Stimulated activated CD4-positive, alpha-beta T cell treated with anti-CD3 and anti-CD28 coated beads, Interleukin-1b, Interleukin-23, amount 100 ng/mL, for 48 hours (primary cell): Measurements from ENCODE around the gene TRAPPC14.

Experiments
- DNase-seq: peaks from one replicate; pipeline ENCODE4 v3.0.0-alpha.2; 2020

TRAPPC14 gene

DNA sequence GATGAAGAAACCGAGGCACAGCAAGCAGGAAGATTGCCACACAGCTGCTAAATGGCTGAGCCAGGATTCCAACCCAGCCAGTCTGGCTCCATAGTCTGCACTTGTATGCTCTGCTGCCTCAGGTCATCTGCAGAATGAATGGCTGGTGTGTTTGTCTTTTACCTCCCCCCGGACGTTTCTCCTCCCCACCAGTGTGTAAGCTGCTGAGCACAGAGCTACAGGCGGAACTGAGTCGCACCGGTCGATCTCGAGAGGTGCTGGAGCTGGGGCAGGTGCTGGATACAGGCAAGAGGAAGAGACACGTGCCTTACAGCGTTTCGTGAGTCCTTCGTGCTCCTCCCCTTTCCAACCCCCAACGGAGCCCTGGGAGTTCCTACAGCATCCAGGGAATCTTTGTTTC, 36.5 kb downstream of the TRAPPC14 start:
- DNase-seq: no peak

DNA sequence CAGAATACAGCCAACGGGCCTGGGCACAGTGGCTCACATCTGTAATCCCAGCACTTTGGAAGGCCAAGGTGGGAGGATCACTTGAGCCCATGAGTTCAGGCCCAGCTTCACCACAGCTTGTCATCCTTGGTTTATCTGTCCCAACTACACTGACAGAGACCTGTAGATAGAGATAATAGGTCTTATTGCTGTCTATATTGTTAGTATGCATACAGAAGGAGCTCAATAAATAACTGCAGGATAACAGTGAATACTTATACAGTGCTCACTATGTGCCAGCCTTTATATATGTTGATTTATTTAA, 37.8 kb downstream of the TRAPPC14 start:
- no peak for DNase-seq

DNA sequence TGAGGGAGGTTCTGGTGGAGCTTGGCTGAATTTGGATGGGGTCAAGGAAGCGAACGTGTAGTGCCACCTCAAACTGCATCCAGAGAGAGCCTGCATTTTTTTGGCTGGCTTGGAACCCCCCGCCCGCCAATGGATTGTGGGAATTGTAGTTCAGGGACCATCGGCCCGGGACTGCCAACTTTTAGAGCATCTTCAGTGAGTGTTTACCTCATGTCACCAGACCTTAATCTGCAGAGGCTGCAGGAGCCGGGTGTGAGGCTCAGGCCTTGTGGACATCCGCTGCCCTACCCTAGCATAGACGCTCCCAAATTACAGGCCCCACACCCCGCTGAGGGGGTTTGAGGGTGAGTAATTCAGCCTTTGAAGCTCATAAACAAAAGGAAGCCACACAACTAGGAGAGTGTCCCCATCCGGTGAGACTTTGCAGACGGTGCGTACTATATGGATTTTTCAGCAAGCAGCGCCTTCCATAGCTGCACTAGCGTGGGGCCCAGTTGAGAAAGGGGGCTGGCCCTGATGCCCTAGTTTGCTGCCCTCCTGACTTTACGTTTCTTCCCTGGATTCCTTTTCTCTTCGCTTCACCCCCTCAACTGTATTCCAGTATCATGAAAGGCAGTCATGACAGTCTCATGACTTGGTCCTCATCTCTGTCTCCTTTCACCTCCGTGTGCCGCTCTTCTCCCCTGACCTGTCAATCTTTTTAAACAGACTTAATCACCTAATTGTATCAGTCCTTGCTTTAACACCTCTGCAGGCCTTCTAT, 38.4 kb downstream of the TRAPPC14 start:
- DNase-seq: peak; percentile 75

DNA sequence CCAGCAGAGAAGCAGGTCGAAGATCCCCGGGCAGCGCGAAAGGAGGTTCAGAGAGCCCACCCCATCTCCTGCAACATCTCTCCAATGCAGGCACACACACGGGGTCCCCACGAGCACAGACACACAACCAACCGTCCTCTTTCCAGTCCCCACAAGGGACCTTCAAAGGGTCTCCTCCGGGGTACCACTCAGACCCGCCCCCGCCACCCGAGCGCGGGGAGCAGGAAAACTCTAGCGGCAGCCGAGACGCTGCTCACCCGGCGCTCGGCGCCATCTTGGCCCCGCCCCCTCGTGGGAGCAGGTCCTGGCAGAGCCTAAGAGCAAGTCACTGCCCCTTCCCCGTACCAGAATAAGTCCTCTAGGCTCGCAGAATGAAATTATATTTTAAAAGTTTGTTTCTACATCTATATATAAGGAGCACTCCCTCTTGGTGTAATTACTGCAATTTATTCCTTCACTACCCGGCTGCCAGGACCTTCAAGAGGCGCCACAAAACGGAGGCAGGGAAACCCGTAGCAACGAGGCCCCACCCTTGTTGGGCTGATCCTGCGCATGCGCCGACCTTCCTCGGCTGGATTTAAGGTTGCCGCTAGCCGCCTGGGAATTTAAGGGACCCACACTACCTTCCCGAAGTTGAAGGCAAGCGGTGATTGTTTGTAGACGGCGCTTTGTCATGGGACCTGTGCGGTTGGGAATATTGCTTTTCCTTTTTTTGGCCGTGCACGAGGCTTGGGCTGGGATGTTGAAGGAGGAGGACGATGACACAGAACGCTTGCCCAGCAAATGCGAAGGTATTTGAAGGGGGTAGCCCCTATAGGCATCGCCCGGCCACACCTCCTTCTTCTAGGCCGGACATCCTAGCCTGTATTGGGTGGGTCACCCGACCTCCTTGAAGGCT, 39.2 kb downstream of the TRAPPC14 start, which contains the start of the genes CNPY4 and TAF6:
Gene CNPY4, plus strand, starts transcription at position 563 of the 898 bp plus-strand sequence. Its CDS starts 111 bp downstream, at position 674.
Gene TAF6, minus strand, starts transcription at position 287 of the 898 bp plus-strand sequence. CDS start 5,149 bp downstream, outside the sequence.
- peak; percentile 95 for DNase-seq

DNA sequence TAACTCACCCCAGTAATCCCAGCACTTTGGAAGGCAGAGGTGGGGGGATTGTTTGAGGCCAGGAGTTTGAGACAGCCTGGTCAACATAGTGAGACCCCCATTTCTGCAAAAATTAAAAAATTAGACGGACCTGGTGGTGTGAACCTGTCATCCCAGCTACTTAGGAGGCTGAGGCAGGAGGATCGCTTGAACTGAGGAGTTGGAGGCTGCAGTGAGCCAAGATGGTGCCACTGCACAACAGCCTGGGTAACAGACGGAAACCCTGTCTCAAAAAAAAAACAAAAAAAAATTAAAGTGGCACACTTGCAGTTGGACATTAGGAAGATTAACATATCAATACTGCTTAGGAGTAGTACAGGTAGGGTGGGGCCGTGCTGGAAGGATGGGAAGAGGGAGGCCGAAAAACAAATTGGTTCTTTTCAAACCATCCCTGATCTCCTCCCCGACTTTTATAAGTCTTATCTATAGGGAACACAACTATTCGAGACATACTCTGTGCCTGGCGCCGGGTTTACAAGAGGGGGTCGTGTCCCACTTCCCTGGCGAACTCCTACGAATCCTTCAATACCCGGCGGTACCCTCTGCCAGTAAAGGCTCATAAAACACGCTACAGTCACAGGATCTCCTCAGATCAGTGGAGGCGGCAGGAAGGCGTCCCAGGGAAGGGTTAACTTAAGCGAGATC, 40.0 kb downstream of the TRAPPC14 start:
- DNase-seq: no peak

GRCh38 chr7:100115026-100115425, 43.5 kb downstream of the TRAPPC14 start:
- DNase-seq: no peak

GRCh38 chr7:100111914-100112313, 46.6 kb downstream of the TRAPPC14 start:
- DNase-seq: no peak

DNA sequence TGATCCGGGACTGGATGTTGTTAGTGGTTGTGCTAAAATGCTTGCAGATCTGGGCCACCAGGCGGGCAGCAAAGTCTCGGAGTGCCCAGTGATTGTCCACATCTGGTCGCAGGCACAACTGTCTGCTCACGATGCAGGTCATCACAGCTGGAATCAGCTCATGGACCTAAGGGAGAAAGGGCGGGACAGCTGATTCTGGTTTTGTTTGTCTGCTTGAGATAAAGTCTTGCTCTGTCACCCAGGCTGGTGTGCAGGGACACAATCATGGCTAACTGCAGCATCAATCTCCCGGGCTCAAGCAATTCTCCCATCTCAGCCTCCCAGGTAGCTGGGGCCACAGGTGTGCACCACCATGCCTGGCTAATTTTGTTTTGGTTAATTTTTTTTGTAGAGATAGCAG, 47.4 kb downstream of the TRAPPC14 start:
- no peak for DNase-seq

- no peak for DNase-seq
These were observed 48.9 kb downstream of the TRAPPC14 start for GRCh38 chr7:100109521-100110163.

DNA sequence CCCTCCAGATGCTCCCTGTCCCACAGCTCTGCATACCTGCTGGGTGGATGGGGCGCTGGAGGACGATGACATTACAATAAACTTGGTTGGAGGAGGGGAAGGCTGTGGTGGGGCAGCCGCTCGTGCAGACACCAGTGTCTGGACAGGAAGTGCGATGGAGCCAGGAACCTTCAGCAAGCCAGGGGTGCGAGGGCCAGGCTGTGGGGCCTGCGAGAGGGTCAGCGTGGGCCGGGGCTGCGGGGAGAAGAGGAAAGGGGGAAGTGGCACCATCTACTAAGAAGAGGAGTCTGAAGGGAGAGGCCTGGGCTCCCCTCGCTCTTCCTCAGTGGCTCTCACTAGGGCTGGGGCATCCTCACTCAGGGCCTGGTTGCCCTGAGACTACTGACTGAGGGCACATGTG, 50.6 kb downstream of the TRAPPC14 start:
- DNase-seq: no peak

DNA sequence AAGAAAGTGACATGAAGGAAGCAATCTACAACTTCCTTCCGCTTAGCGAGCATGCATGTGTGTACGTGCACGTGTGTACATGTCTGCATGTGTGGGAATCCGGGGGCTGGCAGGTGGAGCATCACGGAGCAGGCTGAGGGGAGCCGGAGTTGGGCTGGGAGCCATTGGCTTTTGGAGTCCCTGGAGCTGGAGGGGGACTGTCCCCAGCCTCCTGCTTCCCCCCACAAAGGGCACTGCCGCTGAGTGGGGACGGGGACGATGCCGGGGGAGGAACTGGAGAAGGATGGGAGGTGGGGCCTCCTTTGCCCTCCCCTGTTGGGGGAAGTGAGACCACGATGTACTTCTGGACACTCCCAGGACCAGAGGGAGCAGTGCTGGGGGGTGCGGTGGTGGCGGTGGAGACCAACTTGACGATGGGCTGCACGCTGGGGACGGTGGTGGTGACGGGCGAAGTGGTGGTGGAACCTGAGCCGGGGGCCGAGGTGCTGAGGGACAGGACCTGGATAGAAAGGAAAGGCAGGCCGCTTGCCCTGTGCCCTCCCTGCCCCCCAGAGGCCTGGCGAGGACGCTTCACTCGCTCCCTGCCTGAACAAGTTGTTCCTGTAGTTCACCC, 51.3 kb downstream of the TRAPPC14 start:
- DNase-seq: no peak

DNA sequence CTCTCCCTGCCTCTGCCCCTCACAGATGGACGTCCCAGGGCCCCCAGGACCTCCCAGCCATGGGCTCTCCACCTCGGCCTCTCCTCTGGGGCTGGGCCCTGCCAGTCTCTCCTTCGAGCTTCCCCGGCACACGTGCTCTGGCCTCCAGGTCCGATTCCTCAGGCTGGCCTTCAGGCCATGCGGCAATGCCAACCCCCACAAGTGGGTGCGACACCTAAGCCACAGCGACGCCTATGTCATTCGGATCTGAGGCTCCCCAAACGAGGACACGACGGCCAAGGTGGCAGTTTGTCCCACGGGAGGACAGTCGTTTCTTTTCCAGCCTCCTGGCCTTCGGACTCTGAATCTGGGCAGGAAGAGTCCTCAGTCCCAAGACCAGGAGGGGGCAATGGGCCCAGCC, 51.9 kb downstream of the TRAPPC14 start:
- no peak for DNase-seq

DNA sequence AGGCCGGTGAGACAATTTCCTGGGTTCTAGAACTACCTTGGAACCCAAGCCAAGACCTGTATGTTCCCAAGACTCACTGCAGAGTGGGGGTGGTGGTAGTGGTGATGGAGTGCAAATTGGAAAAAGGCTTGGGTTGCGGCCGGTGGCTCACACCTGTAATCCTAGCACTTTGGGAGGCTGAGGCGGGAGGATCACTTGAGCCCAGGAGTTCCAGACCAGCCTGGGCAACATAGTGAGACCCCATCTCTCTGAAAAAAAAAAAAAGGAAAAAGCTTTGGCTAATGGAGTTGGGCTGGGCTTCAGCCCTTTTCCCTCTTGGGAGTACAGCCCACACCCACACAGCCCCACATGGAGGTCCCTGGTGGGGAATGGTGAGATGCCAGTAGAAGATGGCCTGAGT, 53.0 kb downstream of the TRAPPC14 start:
- DNase-seq: no peak
